ENCODE data around the gene HOXC6.

Gene HOXC6

GRCh38 chr12:54033980-54034784, 5.9 kb downstream of the HOXC6 start:
- H3K9me3 ChIP-seq: peaks cover 27% of the 10 kb centered on the region
- H3K27ac ChIP-seq: no peak overlapping the region
- peaks cover 10% of the 10 kb centered on the region for H3K4me1 ChIP-seq
- no peak overlapping the region for H3K4me3 ChIP-seq
- H3K4me2 ChIP-seq: no peak overlapping the region
- H3K27me3 ChIP-seq: peaks cover 100% of the 10 kb centered on the region
- peaks cover 91% of the 10 kb centered on the region for H4K20me1 ChIP-seq
- no peak overlapping the region for H3K9ac ChIP-seq
- no peak for TF ChIP-seq Cebpa-rat (IDR thresholded peaks at IDR 0.05)
- no peaks in the 10 kb centered on the region for H3K36me3 ChIP-seq

GRCh38 chr12:54034785-54035310, 6.6 kb downstream of the HOXC6 start:
- Histone ChIP-seq H3K9ac (no peak overlapping the region), H3K36me3 (no peaks in the 10 kb centered on the region), H3K27me3 (peaks cover 100% of the 10 kb centered on the region), H4K20me1 (peaks cover 92% of the 10 kb centered on the region), H3K4me3 (no peak overlapping the region), H3K4me2 (no peak overlapping the region), H3K4me1 (peaks cover 10% of the 10 kb centered on the region), H3K9me3 (peaks cover 27% of the 10 kb centered on the region), H3K27ac (no peak overlapping the region)
- TF ChIP-seq Cebpa-rat (IDR thresholded peaks at IDR 0.05): no peak

GRCh38 chr12:54035568-54036264, 7.5 kb downstream of the HOXC6 start:
- peaks cover 100% of the 10 kb centered on the region for H3K27me3 ChIP-seq
- no peak overlapping the region for H3K9ac ChIP-seq
- H3K9me3 ChIP-seq: peaks cover 32% of the 10 kb centered on the region
- H3K27ac ChIP-seq: no peak overlapping the region
- no peak overlapping the region for H3K4me3 ChIP-seq
- H4K20me1 ChIP-seq: peaks cover 88% of the 10 kb centered on the region
- H3K36me3 ChIP-seq: no peaks in the 10 kb centered on the region
- H3K4me1 ChIP-seq: peaks cover 10% of the 10 kb centered on the region
- TF ChIP-seq Cebpa-rat (IDR thresholded peaks at IDR 0.05): no peak
- no peak overlapping the region for H3K4me2 ChIP-seq

GRCh38 chr12:54036620-54037359, 8.6 kb downstream of the HOXC6 start:
- peaks cover 100% of the 10 kb centered on the region for H3K27me3 ChIP-seq
- H3K4me2 ChIP-seq: peak overlapping the region; percentile 53
- H3K9me3 ChIP-seq: peaks cover 24% of the 10 kb centered on the region
- no peak overlapping the region for H3K9ac ChIP-seq
- no peak overlapping the region for H3K27ac ChIP-seq
- H4K20me1 ChIP-seq: peaks cover 88% of the 10 kb centered on the region
- TF ChIP-seq Cebpa-rat (IDR thresholded peaks at IDR 0.05): no peak
- peak overlapping the region; percentile 3; the same call in 1 of the 2 replicates for H3K4me3 ChIP-seq
- H3K36me3 ChIP-seq: no peaks in the 10 kb centered on the region
- peaks cover 10% of the 10 kb centered on the region for H3K4me1 ChIP-seq

GRCh38 chr12:54037360-54038283, 9.4 kb downstream of the HOXC6 start:
- TF ChIP-seq Cebpa-rat (IDR thresholded peaks at IDR 0.05): no peak
- Histone ChIP-seq H3K4me1 (peaks cover 10% of the 10 kb centered on the region), H3K9me3 (peaks cover 15% of the 10 kb centered on the region), H3K4me3 (no peak overlapping the region), H3K36me3 (no peaks in the 10 kb centered on the region), H3K27me3 (peaks cover 100% of the 10 kb centered on the region), H3K4me2 (peak overlapping the region; percentile 53), H3K9ac (no peak overlapping the region), H4K20me1 (peaks cover 86% of the 10 kb centered on the region), H3K27ac (no peak overlapping the region)

- H3K9ac ChIP-seq: no peak overlapping the region
- H3K4me2 ChIP-seq: no peak overlapping the region
- no peaks in the 10 kb centered on the region for H3K36me3 ChIP-seq
- TF ChIP-seq Cebpa-rat (IDR thresholded peaks at IDR 0.05): no peak
- H4K20me1 ChIP-seq: peaks cover 79% of the 10 kb centered on the region
- peaks cover 100% of the 10 kb centered on the region for H3K27me3 ChIP-seq
- H3K4me3 ChIP-seq: no peak overlapping the region
- H3K27ac ChIP-seq: no peak overlapping the region
- H3K4me1 ChIP-seq: peaks cover 10% of the 10 kb centered on the region
- H3K9me3 ChIP-seq: peaks cover 8% of the 10 kb centered on the region
Measured at GRCh38 chr12:54038284-54038870, 10.1 kb downstream of the HOXC6 start.

GRCh38 chr12:54038871-54039414, 10.7 kb downstream of the HOXC6 start:
- Histone ChIP-seq H3K9ac (no peak overlapping the region), H3K4me3 (no peak overlapping the region), H3K27me3 (peaks cover 100% of the 10 kb centered on the region), H3K9me3 (peaks cover 5% of the 10 kb centered on the region; the same call in 1 of the 2 replicates), H3K36me3 (no peaks in the 10 kb centered on the region), H4K20me1 (peaks cover 81% of the 10 kb centered on the region), H3K4me2 (no peak overlapping the region), H3K4me1 (peaks cover 10% of the 10 kb centered on the region), H3K27ac (no peak overlapping the region)
- TF ChIP-seq Cebpa-rat (IDR thresholded peaks at IDR 0.05): no peak

- H3K9me3 ChIP-seq: peaks cover 5% of the 10 kb centered on the region; the same call in 1 of the 2 replicates
- no peaks in the 10 kb centered on the region for H3K36me3 ChIP-seq
- no peak overlapping the region for H3K4me3 ChIP-seq
- H3K9ac ChIP-seq: no peak overlapping the region
- peaks cover 100% of the 10 kb centered on the region for H3K27me3 ChIP-seq
- no peak overlapping the region for H3K27ac ChIP-seq
- peaks cover 82% of the 10 kb centered on the region for H4K20me1 ChIP-seq
- H3K4me1 ChIP-seq: peaks cover 10% of the 10 kb centered on the region
- H3K4me2 ChIP-seq: no peak overlapping the region
- TF ChIP-seq Cebpa-rat (IDR thresholded peaks at IDR 0.05): no peak
Measured at GRCh38 chr12:54039417-54040147, 11.3 kb downstream of the HOXC6 start.
